ENCODE measurements around the gene TRAT1.

Gene TRAT1

GRCh38 chr3:108847187-108847586, 24.6 kb downstream of the TRAT1 start:
- no peak overlapping the region for H3K27ac ChIP-seq
- DNase-seq (ENCODE audit: low read depth, low spot score): no peak

- DNase-seq (ENCODE audit: low read depth, low spot score): no peak
- H3K27ac ChIP-seq: no peak overlapping the region
Measured at GRCh38 chr3:108849075-108849474, 26.5 kb downstream of the TRAT1 start.

GRCh38 chr3:108861401-108861800, 38.8 kb downstream of the TRAT1 start:
- no peak for DNase-seq (ENCODE audit: low read depth, low spot score)
- H3K27ac ChIP-seq: no peak overlapping the region

GRCh38 chr3:108862865-108863798, 40.5 kb downstream of the TRAT1 start:
- no peak overlapping the region for H3K27ac ChIP-seq

GRCh38 chr3:108863799-108864135, 41.2 kb downstream of the TRAT1 start:
- DNase-seq (ENCODE audit: low read depth, low spot score): no peak

More at GRCh38 chr3:108862865-108863798, 40.5 kb downstream of the TRAT1 start:
- peak; percentile 54 for DNase-seq (ENCODE audit: low read depth, low spot score)

GRCh38 chr3:108877901-108878300, 55.3 kb downstream of the TRAT1 start:
- H3K27ac ChIP-seq: no peak overlapping the region
- no peak for DNase-seq (ENCODE audit: low read depth, low spot score)

More at GRCh38 chr3:108863799-108864135, 41.2 kb downstream of the TRAT1 start:
- no peak overlapping the region for H3K27ac ChIP-seq

- no peak overlapping the region for H3K27ac ChIP-seq
- DNase-seq (ENCODE audit: low read depth, low spot score): no peak
Measured at GRCh38 chr3:108879915-108880314, 57.3 kb downstream of the TRAT1 start.

- DNase-seq (ENCODE audit: low read depth, low spot score): no peak
- H3K27ac ChIP-seq: no peak overlapping the region
Measured at GRCh38 chr3:108882762-108883161, 60.2 kb downstream of the TRAT1 start.

GRCh38 chr3:108883373-108883772, 60.8 kb downstream of the TRAT1 start:
- H3K27ac ChIP-seq: no peak overlapping the region
- DNase-seq (ENCODE audit: low read depth, low spot score): no peak

GRCh38 chr3:108887121-108887520, 64.5 kb downstream of the TRAT1 start:
- no peak overlapping the region for H3K27ac ChIP-seq
- DNase-seq (ENCODE audit: low read depth, low spot score): no peak

GRCh38 chr3:108887777-108888176, 65.2 kb downstream of the TRAT1 start:
- no peak overlapping the region for H3K27ac ChIP-seq
- no peak for DNase-seq (ENCODE audit: low read depth, low spot score)

GRCh38 chr3:108891833-108892232, 69.2 kb downstream of the TRAT1 start:
- DNase-seq (ENCODE audit: low read depth, low spot score): no peak
- H3K27ac ChIP-seq: no peak overlapping the region

- no peak overlapping the region for H3K27ac ChIP-seq
- DNase-seq (ENCODE audit: low read depth, low spot score): no peak
Measured at GRCh38 chr3:108894981-108895380, 72.4 kb downstream of the TRAT1 start.

- no peak overlapping the region for H3K27ac ChIP-seq
- no peak for DNase-seq (ENCODE audit: low read depth, low spot score)
Measured at GRCh38 chr3:108897883-108898282, 75.3 kb downstream of the TRAT1 start.

GRCh38 chr3:108899530-108899929, 76.9 kb downstream of the TRAT1 start:
- no peak for DNase-seq (ENCODE audit: low read depth, low spot score)
- H3K27ac ChIP-seq: no peak overlapping the region
